SK-N-SH (cell line): ENCODE measurements around the gene SAP30BP. TPM values are rescaled to one million over a fixed set of nuclear protein-coding genes. Genes with fewer than 3 reads are reported as not detected.

Experiments
- CTCF ChIA-PET: fragments of 300-600, 350-600 bp; formaldehyde crosslinking; extraction: SDS; loops from one replicate; lab custom pipeline; 2021; lab: Yijun Ruan, JAX
- POLR2A ChIA-PET: fragments of 350-600 bp; sonication (Branson Sonifier 250); formaldehyde crosslinking; extraction: SDS; loops from one replicate; lab custom pipeline; 2020; ENCODE audit warnings: antibody characterized with exemption, inconsistent platforms; lab: Yijun Ruan, JAX
- DNase-seq: peaks from one replicate; pipeline ENCODE4 v3.0.0; 2012
- H2AFZ ChIP-seq: fragments of 200-600 bp; sonication (generic); 2 replicates; pipeline ENCODE4 v1.8.1; 2016; ENCODE audit warnings: antibody characterized with exemption, mild to moderate bottlenecking, low read depth
- H3F3A ChIP-seq: fragments of 200-600 bp; sonication (generic); replicated peaks from 2 replicates; pipeline ENCODE3; 2016; ENCODE audit warnings: antibody characterized with exemption, mild to moderate bottlenecking; ENCODE audit not compliant: insufficient read depth
- H3K27ac ChIP-seq, 2 experiments: fragments of 200-500 bp in 1 of 2; fragments of 200-600 bp in 1 of 2; sonication (Bioruptor generic) in 1 of 2; sonication (generic), shearing (Covaris generic) in 1 of 2; 2 replicates each; pipeline versions ENCODE4 v1.5.1 to v1.6.1; 2014 to 2016; ENCODE audit warnings: low read depth in 2 of 2, inconsistent platforms in 1 of 2, low read length in 1 of 2, mild to moderate bottlenecking in 1 of 2, mixed read lengths in 1 of 2
- H3K27me3 ChIP-seq: fragments of 200-600 bp; sonication (generic), shearing (Covaris generic); 2 replicates; pipeline ENCODE4 v1.6.1; 2016; ENCODE audit warnings: mixed run types; ENCODE audit not compliant: insufficient read depth
- H3K36me3 ChIP-seq, 2 experiments: fragments of 200-500 bp in 1 of 2; fragments of 200-600 bp in 1 of 2; sonication (Bioruptor generic) in 1 of 2; sonication (generic) in 1 of 2; replicated peaks in 1 of 2; 2 replicates each; pipeline versions ENCODE3 to v1.5.1; 2014 to 2016; ENCODE audit warnings: low read length in 1 of 2, mild to moderate bottlenecking in 1 of 2; ENCODE audit not compliant: insufficient read depth in 2 of 2, control insufficient read depth in 1 of 2
- H3K4me1 ChIP-seq, 2 experiments: fragments of 200-500 bp in 1 of 2; fragments of 200-600 bp in 1 of 2; sonication (Bioruptor generic) in 1 of 2; sonication (generic), shearing (Covaris generic) in 1 of 2; 2 replicates each; pipeline versions ENCODE4 v1.5.1 to v1.6.1; 2014 to 2016; ENCODE audit warnings: low read depth in 1 of 2, low read length in 1 of 2, mixed run types in 1 of 2; ENCODE audit not compliant: insufficient read depth in 2 of 2, control insufficient read depth in 1 of 2
- H3K4me2 ChIP-seq: fragments of 200-600 bp; sonication (generic), shearing (Covaris generic); 2 replicates; pipeline ENCODE4 v1.6.1; 2017; ENCODE audit warnings: mixed run types
- H3K4me3 ChIP-seq, 2 experiments: fragments of 200-500 bp in 1 of 2; fragments of 200-600 bp in 1 of 2; sonication (Bioruptor generic) in 1 of 2; sonication (generic), shearing (Covaris generic) in 1 of 2; 2 replicates each; pipeline versions ENCODE4 v1.5.1 to v1.8.1; 2014 to 2016; ENCODE audit warnings: low read depth in 2 of 2, inconsistent platforms in 1 of 2, low read length in 1 of 2, mild to moderate bottlenecking in 1 of 2, mixed read lengths in 1 of 2, moderate library complexity in 1 of 2
- H3K79me2 ChIP-seq: fragments of 200-600 bp; sonication (generic); 2 replicates; pipeline ENCODE4 v1.8.1; 2017; ENCODE audit warnings: mild to moderate bottlenecking; ENCODE audit not compliant: insufficient read depth
- H3K9ac ChIP-seq: fragments of 200-600 bp; sonication (generic); 2 replicates; pipeline ENCODE4 v1.6.1; 2017; ENCODE audit warnings: mixed run types
- H3K9me2 ChIP-seq: fragments of 200-600 bp; sonication (generic); 2 replicates; pipeline ENCODE4 v1.6.1; 2017; ENCODE audit warnings: mixed run types
- H3K9me3 ChIP-seq: fragments of 200-600 bp; sonication (generic); 2 replicates; pipeline ENCODE4 v1.6.1; 2017; ENCODE audit warnings: mixed run types, mild to moderate bottlenecking, moderate library complexity
- H4K20me1 ChIP-seq: fragments of 200-600 bp; sonication (generic); 2 replicates; pipeline ENCODE4 v1.6.1; 2017; ENCODE audit warnings: mild to moderate bottlenecking, mixed run types; ENCODE audit not compliant: insufficient read depth
- CTCF ChIP-seq: fragments of 200-600 bp; sonication (generic); IDR thresholded peaks from 2 replicates; pipeline ENCODE4 v1.6.1; 2017; ENCODE audit warnings: antibody characterized with exemption, mild to moderate bottlenecking, moderate library complexity
- ELF1 ChIP-seq: IDR thresholded peaks from 2 replicates; pipeline ENCODE4 v1.4.0; 2012
- EP300 ChIP-seq, 2 experiments: IDR thresholded peaks; 2 replicates each; pipeline versions ENCODE4 v1.4.0 to v1.6.1; 2012; ENCODE audit warnings: borderline replicate concordance in 1 of 2, low read depth in 1 of 2, low read length in 1 of 2
- FOXJ3 ChIP-seq: sonication (generic); formaldehyde crosslinking; IDR thresholded peaks from 2 replicates; pipeline ENCODE4 v1.5.1; 2020; ENCODE audit warnings: mild to moderate bottlenecking, missing genetic modification reagents
- FOXM1 ChIP-seq: IDR thresholded peaks from 2 replicates; pipeline ENCODE4 v1.4.0; 2012; ENCODE audit warnings: low read depth, mild to moderate bottlenecking
- GABPA ChIP-seq: IDR thresholded peaks from 2 replicates; pipeline ENCODE4 v1.4.0; 2012; ENCODE audit warnings: low read depth, mild to moderate bottlenecking
- IRF3 ChIP-seq: fragments of 150-350 bp; IDR thresholded peaks from 2 replicates; pipeline ENCODE4 v1.6.1; 2016; ENCODE audit warnings: mild to moderate bottlenecking, low read depth, low read length
- MAX ChIP-seq: IDR thresholded peaks from 2 replicates; pipeline ENCODE4 v1.4.0; 2012; ENCODE audit warnings: low read depth
- MEF2A ChIP-seq: IDR thresholded peaks from 2 replicates; pipeline ENCODE4 v1.4.0; 2012; ENCODE audit warnings: low read depth, borderline replicate concordance
- MXI1 ChIP-seq: IDR thresholded peaks from 2 replicates; pipeline ENCODE4 v1.6.1; 2012; ENCODE audit warnings: mild to moderate bottlenecking, low read depth, low read length, improper control_type of control experiment
- NFIC ChIP-seq: IDR thresholded peaks from 2 replicates; pipeline ENCODE4 v1.4.0; 2012; ENCODE audit warnings: borderline replicate concordance
- POLR2AphosphoS5 ChIP-seq: IDR thresholded peaks from 2 replicates; pipeline ENCODE4 v1.6.1; 2012; ENCODE audit warnings: low read depth, low read length
- REST ChIP-seq: IDR thresholded peaks from 2 replicates; pipeline ENCODE4 v1.6.1; 2012; ENCODE audit warnings: mild to moderate bottlenecking, low read depth, low read length, moderate library complexity
- RFX5 ChIP-seq: IDR thresholded peaks from 2 replicates; pipeline ENCODE4 v1.6.1; 2012; ENCODE audit warnings: mild to moderate bottlenecking, improper control_type of control experiment, low read length
- USF2 ChIP-seq: fragments of 150-350 bp; IDR thresholded peaks from 2 replicates; pipeline ENCODE4 v1.6.1; 2017; ENCODE audit warnings: antibody characterized with exemption, low read length, low read depth, borderline replicate concordance
- YY1 ChIP-seq: IDR thresholded peaks from 2 replicates; pipeline ENCODE4 v1.4.0; 2012; ENCODE audit warnings: low read depth, mild to moderate bottlenecking
- WGBS: methylation state at CpG from one replicate; pipeline ENCODE4 v1.1.6; 2017; ENCODE audit warnings: low lambda C conversion rate; 5-methylcytosine and 5-hydroxymethylcytosine counted together
- polyA plus RNA-seq, 3 experiments: library from polyadenylated mRNA; depleted of rRNA; stranded (reverse); fragments of >200 nt; gene quantifications; 2 replicates each; pipeline ENCODE4 v1.2.3, GENCODE V29; 2012

The SAP30BP gene
- polyA plus RNA-seq, 1 of the 3 experiments (the other 2 are of a cell fraction), result 158 TPM

DNA sequence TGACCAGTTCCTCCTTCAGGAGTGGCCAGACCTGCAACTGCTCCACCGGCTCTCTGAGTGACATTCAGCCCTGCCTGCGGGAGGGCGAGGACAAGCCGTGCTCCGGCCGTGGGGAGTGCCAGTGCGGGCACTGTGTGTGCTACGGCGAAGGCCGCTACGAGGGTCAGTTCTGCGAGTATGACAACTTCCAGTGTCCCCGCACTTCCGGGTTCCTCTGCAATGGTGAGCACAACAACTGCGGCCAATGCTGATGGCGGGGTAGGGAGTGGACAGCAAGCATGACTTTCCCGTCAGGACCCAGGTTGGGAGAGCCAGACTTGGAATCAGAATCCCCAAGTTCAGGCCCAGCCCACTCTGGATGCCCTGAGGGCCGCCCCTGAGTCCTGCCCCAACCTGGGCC is 66.3 kb downstream of the SAP30BP start:
- no peaks in the 10 kb centered on the region; a peak in 1 of 4 replicates for H3K4me1 ChIP-seq
- no peaks in the 10 kb centered on the region for H3K36me3 ChIP-seq
- no peak for DNase-seq
- H3K9me3 ChIP-seq, result no peaks in the 10 kb centered on the region
- H3K4me3 ChIP-seq, result no peak overlapping the region
- H3K79me2 ChIP-seq, result no peaks in the 10 kb centered on the region
- 91% methylated on average over 18 of the region's 18 CpGs for WGBS
- H4K20me1 ChIP-seq, result no peaks in the 10 kb centered on the region
- no peak overlapping the region for H2AFZ ChIP-seq
- H3K27ac ChIP-seq, result no peak overlapping the region
- H3F3A ChIP-seq, result no peaks in the 10 kb centered on the region
- no peaks in the 10 kb centered on the region for H3K9me2 ChIP-seq
- H3K4me2 ChIP-seq, result no peak overlapping the region
- ChIA-PET POLR2A (no interaction called here), CTCF (interaction anchor here (1.5 to 25.4 kb wide), 3 partner anchors 13 to 100 kb away, joined by 5 to 419 read pairs (median 25); partner anchors contain the start of gene SMIM5)
- no peak for TF ChIP-seq RFX5
- TF ChIP-seq CTCF, result no peak
- TF ChIP-seq GABPA, result no peak
- no peak for TF ChIP-seq IRF3
- no peak for TF ChIP-seq EP300 (IDR thresholded peaks at IDR 0.05; ENCODE audit: borderline replicate concordance in 1 of 2, low read depth in 1 of 2, low read length in 1 of 2)
- no peaks in the 10 kb centered on the region for H3K27me3 ChIP-seq
- H3K9ac ChIP-seq, result no peak overlapping the region

DNA sequence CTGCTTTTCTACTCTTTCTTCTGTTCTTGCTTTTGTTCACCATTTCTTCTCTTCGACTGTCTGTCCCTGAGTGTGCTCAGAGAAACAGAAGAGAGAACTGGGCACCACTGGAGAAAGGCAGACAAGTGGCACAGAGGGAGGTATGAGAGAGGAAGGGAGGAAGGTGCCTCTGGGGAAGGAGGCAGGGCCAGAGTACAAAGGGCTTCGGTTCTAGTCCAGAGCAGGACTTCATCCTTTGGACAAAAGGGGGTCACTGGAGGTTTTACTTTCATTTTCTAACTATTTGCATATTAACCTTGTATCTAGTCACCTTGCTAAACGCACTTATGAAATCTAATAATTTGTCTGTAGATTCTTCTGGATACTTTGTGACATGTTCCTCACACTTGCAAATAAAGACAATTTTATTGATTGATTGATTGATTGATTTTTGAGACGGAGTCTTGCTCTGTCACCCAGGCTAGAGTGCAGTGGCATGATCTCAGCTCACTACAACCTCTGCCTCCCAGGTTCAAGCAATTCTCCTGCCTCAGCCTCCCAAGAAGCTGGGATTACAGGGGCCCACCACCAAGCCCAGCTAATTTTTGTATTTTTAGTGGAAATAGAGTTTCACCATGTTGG is 67.6 kb downstream of the SAP30BP start:
- Histone ChIP-seq H2AFZ (0 out of 2 replicates have a peak overlapping the region, but pooled peaks have one; percentile 41), H3K4me2 (no peak overlapping the region), H3K9ac (no peak overlapping the region), H3K4me3 (no peak overlapping the region), H3K9me2 (no peaks in the 10 kb centered on the region), H4K20me1 (no peaks in the 10 kb centered on the region), H3K27ac (no peak overlapping the region), H3K27me3 (no peaks in the 10 kb centered on the region), H3K79me2 (no peaks in the 10 kb centered on the region), H3K4me1 (no peaks in the 10 kb centered on the region; a peak in 1 of 4 replicates), H3K36me3 (no peaks in the 10 kb centered on the region), H3K9me3 (no peaks in the 10 kb centered on the region), H3F3A (no peaks in the 10 kb centered on the region)
- 75% methylated on average over 4 of the region's 4 CpGs for WGBS
- TF ChIP-seq MXI1 (no peak), REST (no peak), FOXM1 (no peak), FOXJ3 (CRISPR knock-in tag) (no peak), NFIC (no peak), MAX (no peak), ELF1 (no peak), EP300 (IDR thresholded peaks at IDR 0.05; ENCODE audit: borderline replicate concordance in 1 of 2, low read depth in 1 of 2, low read length in 1 of 2) (no peak), YY1 (no peak), MEF2A (no peak), POLR2AphosphoS5 (no peak), USF2 (no peak)
- ChIA-PET CTCF (interaction anchor here (0.9 to 25.4 kb wide), 5 partner anchors 11 to 134 kb away, joined by 3 to 419 read pairs (median 5); no protein-coding TSS in a partner anchor), POLR2A (no interaction called here)
- DNase-seq, result no peak
